ENCODE measurements around the gene FLT1.

The FLT1 gene

DNA sequence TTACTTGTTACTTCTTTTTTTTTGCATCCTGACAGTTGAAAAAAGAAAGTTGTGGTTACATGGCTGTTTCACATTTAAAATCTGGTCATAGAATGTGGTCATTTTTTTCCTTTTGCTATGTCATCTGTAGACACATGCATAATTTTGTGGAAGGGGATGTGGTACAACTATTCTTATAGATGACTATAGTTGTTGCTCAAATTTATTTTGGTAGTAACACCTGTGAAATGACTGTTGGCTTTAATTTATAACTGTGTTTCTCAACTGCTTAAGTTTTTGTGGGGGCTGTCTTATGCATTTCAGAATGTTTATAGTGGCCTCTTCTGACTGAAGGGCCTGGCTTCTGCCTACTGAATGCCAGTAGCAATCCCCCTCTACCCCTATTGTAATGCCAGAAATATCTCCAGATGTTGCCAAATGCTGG lies 226.1 kb downstream of the FLT1 start:
- Histone ChIP-seq H3K4me1 (no peaks in the 10 kb centered on the region), H3K27me3 (ENCODE audit: low read depth) (no peaks in the 10 kb centered on the region), H3K9me3 (no peaks in the 10 kb centered on the region), H3K4me3 (no peak overlapping the region), H3K36me3 (replicated peaks) (peaks cover 8% of the 10 kb centered on the region; the same call in 1 of the 2 replicates)
- in situ Hi-C loops (cut with MboI; ENCODE audit: low sequenced_read_pairs) = no loop called here
- DNase-seq (ENCODE audit: low spot score in 2 of 2) = no peak

DNA sequence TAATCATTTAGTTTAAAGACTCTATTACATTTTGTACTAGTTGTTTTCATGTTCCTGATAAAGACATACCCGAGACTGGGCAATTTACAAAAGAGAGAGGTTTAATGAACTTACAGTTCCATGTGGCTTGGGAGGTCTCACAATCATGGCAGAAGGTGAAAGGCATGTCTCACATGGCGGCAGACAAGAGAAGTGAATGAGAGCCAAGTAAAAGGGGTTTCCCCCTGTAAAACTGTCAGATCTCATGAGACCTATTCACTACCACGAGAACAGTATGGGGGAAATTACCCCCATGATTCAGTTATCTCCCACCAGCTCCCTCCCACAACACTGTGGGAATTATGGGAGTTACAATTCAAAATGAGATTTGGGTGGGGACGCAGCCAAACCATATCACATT lies 227.4 kb downstream of the FLT1 start:
- Histone ChIP-seq H3K36me3 (replicated peaks) (peaks cover 15% of the 10 kb centered on the region), H3K9me3 (no peaks in the 10 kb centered on the region), H3K4me1 (no peaks in the 10 kb centered on the region), H3K4me3 (no peak overlapping the region), H3K27me3 (ENCODE audit: low read depth) (no peaks in the 10 kb centered on the region)
- DNase-seq (ENCODE audit: low spot score in 2 of 2) = no peak
- in situ Hi-C loops (cut with MboI; ENCODE audit: low sequenced_read_pairs) = no loop called here

DNA sequence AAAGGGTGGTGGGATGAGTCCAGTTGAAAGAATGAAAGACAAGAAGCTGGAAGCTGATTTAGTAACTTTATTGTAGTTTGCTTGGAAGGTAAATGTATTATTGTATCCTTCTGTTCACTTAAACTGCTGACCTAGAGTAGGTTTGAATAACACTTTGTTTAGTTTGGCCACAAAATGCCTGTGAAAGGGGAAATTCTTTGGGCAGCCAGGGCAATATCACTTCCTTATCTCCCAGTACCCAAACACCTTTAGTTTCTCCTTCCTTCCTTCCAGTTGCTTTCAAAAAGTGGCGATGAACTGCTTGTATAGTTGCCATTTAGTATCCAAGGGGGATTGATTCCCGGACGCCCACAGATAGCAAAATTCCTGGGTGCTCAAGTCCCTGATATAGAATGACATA lies 236.5 kb downstream of the FLT1 start:
- in situ Hi-C loops (cut with MboI; ENCODE audit: low sequenced_read_pairs) = no loop called here
- Histone ChIP-seq H3K4me1 (peaks cover 4% of the 10 kb centered on the region), H3K36me3 (replicated peaks) (peaks cover 25% of the 10 kb centered on the region), H3K27me3 (ENCODE audit: low read depth) (no peaks in the 10 kb centered on the region), H3K4me3 (no peak overlapping the region), H3K9me3 (no peaks in the 10 kb centered on the region)
- no peak for DNase-seq (ENCODE audit: low spot score in 2 of 2)

DNA sequence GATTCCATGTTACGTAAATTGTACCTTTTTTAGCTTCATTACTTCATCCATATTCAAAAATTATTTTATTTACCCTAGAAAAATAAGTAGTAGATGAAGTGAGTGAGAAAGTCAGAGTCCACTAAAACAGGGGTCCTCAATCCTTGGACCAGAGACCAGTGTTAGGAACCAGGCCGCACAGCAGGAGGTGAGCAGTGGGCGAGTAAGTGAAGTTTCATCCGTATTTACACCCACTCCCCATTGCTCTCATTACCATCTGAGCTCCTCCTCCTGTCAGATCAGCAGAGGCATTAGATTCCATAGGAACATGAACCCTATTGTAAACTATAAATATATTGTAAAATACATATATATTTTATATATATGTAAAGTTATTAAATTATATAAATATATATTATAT lies 237.6 kb downstream of the FLT1 start:
- in situ Hi-C loops (cut with MboI; ENCODE audit: low sequenced_read_pairs) = no loop called here
- Histone ChIP-seq H3K4me1 (peaks cover 4% of the 10 kb centered on the region), H3K9me3 (no peaks in the 10 kb centered on the region), H3K36me3 (replicated peaks) (peaks cover 17% of the 10 kb centered on the region), H3K27me3 (ENCODE audit: low read depth) (no peaks in the 10 kb centered on the region), H3K4me3 (no peak overlapping the region)
- no peak for DNase-seq (ENCODE audit: low spot score in 2 of 2)

DNA sequence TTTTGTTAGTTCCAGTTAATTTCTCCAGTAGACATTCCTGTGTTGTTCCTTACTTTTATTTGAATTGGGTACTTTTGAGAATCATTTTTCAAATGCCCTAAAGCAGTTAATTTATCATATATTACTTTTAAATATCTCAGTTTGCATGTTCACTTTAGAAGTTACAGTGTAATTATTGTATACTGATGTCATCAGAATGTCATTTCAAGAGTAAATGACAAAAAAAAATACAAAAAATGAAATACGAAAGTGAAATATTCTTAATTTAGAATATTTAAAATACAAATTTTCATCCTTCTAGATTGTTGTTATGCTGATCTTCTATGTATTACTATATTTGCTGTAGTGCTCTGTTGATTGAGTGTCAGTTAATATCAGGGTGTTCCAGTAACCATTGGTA lies 242.4 kb downstream of the FLT1 start:
- in situ Hi-C loops (cut with MboI; ENCODE audit: low sequenced_read_pairs) = no loop called here
- Histone ChIP-seq H3K27me3 (ENCODE audit: low read depth) (no peaks in the 10 kb centered on the region), H3K36me3 (replicated peaks) (peaks cover 6% of the 10 kb centered on the region; the same call in 1 of the 2 replicates), H3K4me3 (no peak overlapping the region), H3K4me1 (peaks cover 11% of the 10 kb centered on the region), H3K9me3 (no peaks in the 10 kb centered on the region)
- DNase-seq (ENCODE audit: low spot score in 2 of 2) = no peak

DNA sequence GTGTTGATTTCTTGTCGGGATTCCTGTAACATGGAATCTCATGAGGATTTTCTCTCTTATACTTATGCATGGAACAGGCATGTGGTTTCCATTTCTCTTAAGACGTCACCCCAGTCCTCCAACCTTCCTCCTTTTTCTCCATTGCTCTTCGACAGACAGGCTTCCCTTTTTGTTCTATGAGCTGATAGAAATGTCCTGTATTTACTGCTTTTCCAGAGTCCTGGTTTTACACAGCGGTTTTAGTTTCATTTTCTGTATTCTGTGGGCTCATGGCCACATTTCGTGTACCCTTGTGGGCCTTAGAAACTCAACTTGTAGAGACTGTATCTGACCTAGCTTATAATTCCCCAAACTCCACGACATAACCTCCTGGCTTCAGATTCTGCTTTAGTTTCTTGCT lies 243.5 kb downstream of the FLT1 start:
- DNase-seq (ENCODE audit: low spot score in 2 of 2) = no peak
- in situ Hi-C loops (cut with MboI; ENCODE audit: low sequenced_read_pairs) = no loop called here

DNA sequence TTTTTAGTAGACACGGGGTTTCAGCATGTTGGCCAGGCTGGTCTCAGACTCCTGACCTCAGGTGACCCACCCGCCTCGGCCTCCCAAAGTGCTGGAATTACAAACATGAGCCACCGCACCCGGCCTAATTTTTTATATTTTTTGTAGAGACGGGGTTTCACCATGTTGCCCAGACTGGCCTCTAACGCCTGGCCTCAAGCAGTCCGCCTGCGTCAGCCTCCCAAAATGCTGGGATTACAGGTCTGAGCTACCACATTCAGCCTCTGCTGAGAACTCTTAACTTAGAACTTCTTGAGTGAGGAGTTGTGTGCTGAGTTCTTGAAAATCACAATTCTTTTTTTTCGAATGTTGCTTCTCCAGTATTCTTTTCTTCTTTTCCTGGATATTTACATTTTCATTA lies 244.4 kb downstream of the FLT1 start:
- no peak overlapping the region for H3K4me3 ChIP-seq

More for the DNA sequence above, 243.5 kb downstream of the FLT1 start:
- no peaks in the 10 kb centered on the region for H3K9me3 ChIP-seq
- H3K4me3 ChIP-seq = no peak overlapping the region
- peaks cover 11% of the 10 kb centered on the region for H3K4me1 ChIP-seq
- H3K36me3 ChIP-seq (replicated peaks) = peaks cover 3% of the 10 kb centered on the region; the same call in 1 of the 2 replicates
- no peaks in the 10 kb centered on the region for H3K27me3 ChIP-seq (ENCODE audit: low read depth)

More for the DNA sequence above, 244.4 kb downstream of the FLT1 start:
- H3K36me3 ChIP-seq (replicated peaks) = no peaks in the 10 kb centered on the region
- peak in 1 of 2 experiments; percentile 12 for DNase-seq (ENCODE audit: low spot score in 2 of 2)
- no peaks in the 10 kb centered on the region for H3K27me3 ChIP-seq (ENCODE audit: low read depth)
- peaks cover 11% of the 10 kb centered on the region for H3K4me1 ChIP-seq
- in situ Hi-C loops (cut with MboI; ENCODE audit: low sequenced_read_pairs) = no loop called here
- no peaks in the 10 kb centered on the region for H3K9me3 ChIP-seq
